Fibroblast of the aortic adventitia (primary cell): ENCODE measurements around the gene DISP2. TPM values are rescaled to one million over a fixed set of nuclear protein-coding genes. Genes with fewer than 3 reads are reported as not detected.

ENCODE experiments used
- DNase-seq: peaks from one replicate; pipeline ENCODE4 v3.0.0-alpha.2; 2010; ENCODE audit warnings: low read depth
- H3K4me3 ChIP-seq: 2 replicates; pipeline ENCODE4 v1.5.1; 2011; ENCODE audit warnings: low read depth, mild to moderate bottlenecking, control low read depth, low read length, moderate library complexity
- total RNA-seq: library from RNA; depleted of rRNA; stranded (reverse); fragments of >200 nt; gene quantifications from 2 replicates; pipeline ENCODE4 v1.2.3, GENCODE V29; 2012; ENCODE audit warnings: low replicate concordance
- TF ChIP-seq, protein P1 (sequence below): IDR thresholded peaks from 2 replicates; pipeline ENCODE4 v1.5.1; 2011; ENCODE audit warnings: mild to moderate bottlenecking, low read length, control low read depth, inconsistent platforms; ENCODE audit not compliant: insufficient read depth

The DISP2 gene
- total RNA-seq, 1 donor, result 0.36 TPM

DNA sequence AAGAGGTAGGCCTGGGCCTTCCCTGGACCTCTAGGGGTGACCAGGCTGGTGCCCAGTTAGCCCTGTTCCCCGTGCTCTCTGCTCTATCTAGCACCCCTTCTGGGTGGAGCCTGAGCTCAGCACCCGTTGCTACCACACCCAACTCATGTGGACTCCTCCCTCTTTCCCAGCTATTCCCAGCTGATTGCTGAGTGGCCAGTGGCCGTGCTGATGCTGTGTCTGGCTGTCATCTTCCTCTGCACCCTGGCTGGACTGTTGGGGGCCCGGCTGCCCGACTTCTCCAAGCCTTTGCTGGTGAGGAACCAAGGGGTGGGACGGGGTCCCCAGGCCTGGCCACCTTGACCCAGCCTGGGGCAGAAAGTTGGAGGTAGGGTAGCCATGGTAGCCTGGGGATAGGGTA lies 6.2 kb downstream of the DISP2 start:
- no peak overlapping the region for H3K4me3 ChIP-seq
- DNase-seq, result no peak
- TF ChIP-seq, protein P1, sequence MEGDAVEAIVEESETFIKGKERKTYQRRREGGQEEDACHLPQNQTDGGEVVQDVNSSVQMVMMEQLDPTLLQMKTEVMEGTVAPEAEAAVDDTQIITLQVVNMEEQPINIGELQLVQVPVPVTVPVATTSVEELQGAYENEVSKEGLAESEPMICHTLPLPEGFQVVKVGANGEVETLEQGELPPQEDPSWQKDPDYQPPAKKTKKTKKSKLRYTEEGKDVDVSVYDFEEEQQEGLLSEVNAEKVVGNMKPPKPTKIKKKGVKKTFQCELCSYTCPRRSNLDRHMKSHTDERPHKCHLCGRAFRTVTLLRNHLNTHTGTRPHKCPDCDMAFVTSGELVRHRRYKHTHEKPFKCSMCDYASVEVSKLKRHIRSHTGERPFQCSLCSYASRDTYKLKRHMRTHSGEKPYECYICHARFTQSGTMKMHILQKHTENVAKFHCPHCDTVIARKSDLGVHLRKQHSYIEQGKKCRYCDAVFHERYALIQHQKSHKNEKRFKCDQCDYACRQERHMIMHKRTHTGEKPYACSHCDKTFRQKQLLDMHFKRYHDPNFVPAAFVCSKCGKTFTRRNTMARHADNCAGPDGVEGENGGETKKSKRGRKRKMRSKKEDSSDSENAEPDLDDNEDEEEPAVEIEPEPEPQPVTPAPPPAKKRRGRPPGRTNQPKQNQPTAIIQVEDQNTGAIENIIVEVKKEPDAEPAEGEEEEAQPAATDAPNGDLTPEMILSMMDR, result no peak

DNA sequence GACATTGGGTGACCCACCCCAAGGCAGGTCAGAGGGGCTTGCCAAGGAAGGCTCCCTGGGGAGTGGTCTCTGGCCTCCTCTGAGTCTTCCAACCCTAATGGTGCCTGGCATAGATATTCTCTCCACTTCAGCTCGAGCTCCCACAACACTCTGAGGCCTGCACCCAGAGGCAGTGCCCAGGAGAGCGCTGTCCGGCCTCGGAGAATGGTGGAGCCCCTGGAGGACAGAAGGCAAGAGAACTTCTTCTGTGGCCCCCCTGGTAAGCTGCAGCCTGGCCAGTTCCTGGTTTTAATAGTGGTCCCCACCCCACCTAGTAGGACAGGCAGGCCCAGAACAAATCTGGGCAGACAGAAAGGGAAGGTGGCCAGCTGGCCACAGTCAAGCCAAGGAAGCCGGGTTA lies 7.0 kb downstream of the DISP2 start:
- TF ChIP-seq, protein P1, result no peak
- DNase-seq, result no peak
- H3K4me3 ChIP-seq, result no peak overlapping the region

DNA sequence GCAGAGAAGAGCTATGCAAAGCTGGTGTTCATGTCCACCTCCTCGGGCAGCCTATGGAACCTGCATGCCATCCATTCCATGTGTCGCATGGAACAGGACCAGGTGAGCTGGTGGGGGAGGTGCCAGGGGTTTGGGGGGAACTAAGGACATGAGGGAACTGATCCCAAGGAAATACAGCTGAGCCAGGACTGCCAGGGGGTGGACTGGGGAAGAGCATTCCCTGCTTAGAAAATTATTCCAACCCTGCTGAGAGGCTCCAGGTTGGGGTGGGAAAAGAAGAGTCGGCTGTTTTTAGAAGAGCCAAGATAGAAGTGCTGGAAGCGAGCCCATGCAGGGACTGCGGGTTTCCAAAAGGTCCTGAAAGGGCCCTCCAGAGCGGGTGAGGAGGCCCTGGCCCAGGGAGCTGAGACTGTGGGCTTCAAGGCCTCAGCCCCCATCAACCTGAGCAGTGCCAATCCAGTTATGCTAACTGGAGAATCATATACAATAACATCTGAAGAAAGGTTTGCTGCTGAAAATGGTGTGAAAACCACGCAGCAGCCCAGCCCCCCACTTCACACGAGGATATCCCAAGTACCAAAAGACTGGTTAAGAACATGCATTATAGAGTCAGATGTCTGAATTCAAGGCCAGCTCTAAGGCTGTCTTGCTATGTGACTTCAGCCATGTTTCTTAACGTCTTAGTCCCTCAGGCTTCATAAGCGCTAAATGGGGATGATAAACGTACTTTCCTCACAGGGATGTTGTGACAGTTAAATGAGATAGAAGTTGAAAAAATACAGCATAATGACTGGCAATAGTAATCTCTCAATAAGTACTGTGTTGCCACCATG lies 7.8 kb downstream of the DISP2 start:
- TF ChIP-seq, protein P1, result no peak
- no peak overlapping the region for H3K4me3 ChIP-seq
- no peak for DNase-seq

DNA sequence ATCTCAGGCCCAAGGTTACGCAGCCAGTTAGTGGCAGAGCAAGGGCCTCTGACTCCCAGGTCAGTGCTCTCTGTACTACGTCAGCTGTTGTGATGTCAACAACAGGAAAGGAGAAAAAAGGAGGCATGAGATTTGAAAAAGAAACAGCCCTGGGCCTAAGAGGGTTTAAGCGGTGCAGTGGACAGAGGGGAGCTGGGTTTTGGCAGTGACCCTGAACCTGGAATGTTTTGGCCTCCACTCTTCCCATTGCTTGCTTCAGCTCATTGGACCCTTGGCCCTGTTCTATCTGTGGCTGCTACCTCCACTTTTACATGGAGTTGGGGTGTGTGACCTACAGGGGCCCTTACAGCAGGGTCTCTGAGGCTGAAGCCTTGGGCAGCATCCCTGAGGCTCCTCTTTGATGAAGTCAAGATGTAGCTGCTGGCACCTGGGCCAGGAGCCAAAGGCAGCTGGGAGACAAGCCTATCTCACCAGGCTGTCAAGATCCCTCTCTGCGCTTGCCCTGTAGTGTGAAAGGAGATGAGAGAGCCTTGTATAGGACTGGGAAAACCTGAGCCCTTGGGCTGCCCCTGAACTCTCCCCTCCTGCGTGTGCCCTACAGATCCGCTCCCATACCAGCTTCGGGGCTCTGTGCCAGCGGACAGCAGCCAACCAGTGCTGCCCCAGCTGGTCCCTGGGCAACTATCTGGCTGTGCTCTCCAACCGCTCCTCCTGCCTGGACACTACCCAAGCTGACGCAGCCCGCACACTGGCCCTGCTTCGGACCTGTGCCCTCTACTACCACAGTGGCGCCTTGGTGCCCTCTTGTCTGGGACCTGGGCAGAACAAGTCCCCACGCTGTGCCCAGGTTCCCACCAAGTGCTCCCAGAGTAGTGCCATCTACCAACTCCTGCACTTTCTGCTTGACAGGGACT lies 8.7 kb downstream of the DISP2 start:
- no peak for DNase-seq
- TF ChIP-seq, protein P1, result no peak
- H3K4me3 ChIP-seq, result no peak overlapping the region

DNA sequence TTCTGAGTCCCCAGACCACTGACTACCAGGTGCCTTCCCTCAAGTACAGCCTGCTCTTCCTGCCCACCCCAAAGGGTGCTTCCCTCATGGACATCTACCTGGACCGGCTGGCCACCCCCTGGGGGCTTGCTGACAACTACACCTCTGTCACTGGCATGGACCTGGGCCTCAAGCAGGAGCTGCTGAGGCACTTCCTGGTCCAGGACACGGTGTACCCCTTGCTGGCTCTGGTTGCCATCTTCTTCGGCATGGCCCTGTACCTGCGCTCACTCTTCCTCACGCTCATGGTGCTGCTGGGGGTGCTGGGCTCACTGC lies 9.3 kb downstream of the DISP2 start:
- TF ChIP-seq, protein P1, result no peak
- H3K4me3 ChIP-seq, result no peak overlapping the region

DNA sequence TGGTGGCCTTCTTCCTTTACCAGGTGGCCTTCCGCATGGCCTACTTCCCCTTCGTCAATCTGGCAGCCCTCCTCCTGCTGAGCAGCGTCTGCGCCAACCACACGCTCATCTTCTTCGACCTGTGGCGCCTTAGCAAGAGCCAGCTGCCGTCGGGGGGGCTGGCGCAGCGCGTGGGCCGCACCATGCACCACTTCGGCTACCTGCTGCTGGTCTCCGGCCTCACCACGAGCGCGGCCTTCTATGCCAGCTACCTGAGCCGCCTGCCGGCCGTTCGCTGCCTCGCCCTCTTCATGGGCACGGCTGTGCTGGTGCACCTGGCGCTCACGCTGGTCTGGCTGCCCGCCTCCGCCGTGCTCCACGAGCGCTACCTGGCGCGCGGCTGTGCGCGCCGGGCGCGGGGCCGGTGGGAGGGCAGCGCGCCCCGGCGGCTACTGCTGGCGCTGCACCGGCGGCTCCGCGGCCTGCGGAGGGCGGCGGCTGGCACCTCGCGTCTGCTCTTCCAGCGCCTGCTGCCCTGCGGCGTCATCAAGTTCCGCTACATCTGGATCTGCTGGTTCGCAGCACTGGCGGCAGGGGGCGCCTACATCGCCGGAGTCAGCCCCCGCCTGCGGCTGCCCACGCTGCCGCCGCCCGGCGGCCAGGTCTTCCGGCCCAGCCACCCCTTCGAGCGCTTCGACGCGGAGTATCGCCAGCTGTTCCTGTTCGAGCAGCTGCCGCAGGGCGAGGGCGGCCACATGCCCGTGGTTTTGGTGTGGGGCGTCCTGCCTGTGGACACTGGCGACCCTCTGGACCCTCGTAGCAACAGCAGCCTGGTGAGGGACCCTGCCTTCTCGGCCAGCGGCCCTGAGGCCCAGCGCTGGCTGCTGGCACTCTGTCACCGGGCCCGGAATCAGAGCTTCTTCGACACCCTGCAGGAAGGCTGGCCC lies 9.9 kb downstream of the DISP2 start:
- TF ChIP-seq, protein P1, result peak; percentile 62
- DNase-seq, result peak; percentile 82
- peak overlapping the region; percentile 47 for H3K4me3 ChIP-seq

More for the DNA sequence above, 9.3 kb downstream of the DISP2 start:
- no peak for DNase-seq
